IMR-90 (cell line): ENCODE measurements around the gene ECE2. TPM values are rescaled to one million over a fixed set of nuclear protein-coding genes. Genes with fewer than 3 reads are reported as not detected.

ENCODE experiments used
- ATAC-seq: fragments of 200-7000 bp; cut with Tn5 transposase; 2 replicates; pipeline ENCODE4 v1.9.1; 2020; ENCODE audit warnings: low read depth, mild to moderate bottlenecking, moderate library complexity
- BruUV-seq: library from RNA; stranded (reverse); fragments of 400-500 nt; replicated peaks from 2 replicates; lab custom pipeline; 2021; lab: Mats Ljungman, UMichigan
- CTCF ChIA-PET: fragments of 300-600 bp; formaldehyde crosslinking; extraction: SDS; loops from one replicate; lab custom pipeline; 2021; ENCODE audit warnings: antibody characterized with exemption; lab: Yijun Ruan, JAX
- POLR2A ChIA-PET: fragments of 300-600 bp; sonication (Branson Sonifier 250); formaldehyde crosslinking; loops from one replicate; lab custom pipeline; 2022; ENCODE audit warnings: antibody characterized with exemption; ENCODE audit not compliant: unreplicated experiment; lab: Charles Lee
- DNase-seq: peaks from one replicate; pipeline ENCODE4 v3.0.0; 2013
- H2AFZ ChIP-seq: replicated peaks from 2 replicates; pipeline ENCODE3; 2013; ENCODE audit warnings: low read length, mild to moderate bottlenecking; ENCODE audit not compliant: poor library complexity
- H2AK5ac ChIP-seq: 2 replicates; pipeline ENCODE4 v1.6.1; 2013; ENCODE audit warnings: low read depth, low read length, inconsistent platforms
- H2AK9ac ChIP-seq: replicated peaks from 2 replicates; pipeline ENCODE3; 2013; ENCODE audit warnings: mild to moderate bottlenecking, low read depth, low read length, moderate library complexity; ENCODE audit not compliant: poor library complexity
- H2BK120ac ChIP-seq: 2 replicates; pipeline ENCODE4 v1.6.1; 2013; ENCODE audit warnings: low read depth, low read length, inconsistent platforms
- H2BK15ac ChIP-seq: 3 replicates; pipeline ENCODE4 v1.6.1; 2013; ENCODE audit warnings: low read depth, low read length, inconsistent platforms
- H2BK20ac ChIP-seq: 2 replicates; pipeline ENCODE4 v1.6.1; 2013; ENCODE audit warnings: low read depth, mild to moderate bottlenecking, inconsistent platforms, low read length, moderate library complexity
- H2BK5ac ChIP-seq: 2 replicates; pipeline ENCODE4 v1.6.1; 2013; ENCODE audit warnings: mild to moderate bottlenecking, low read depth, low read length, inconsistent platforms; ENCODE audit not compliant: poor library complexity, severe bottlenecking
- H3K14ac ChIP-seq: replicated peaks from 2 replicates; pipeline ENCODE4 v1.6.1; 2013; ENCODE audit warnings: low read depth, low read length, inconsistent platforms
- H3K18ac ChIP-seq: 2 replicates; pipeline ENCODE4 v1.6.1; 2013; ENCODE audit warnings: low read depth, low read length, control low read depth
- H3K23ac ChIP-seq: 2 replicates; pipeline ENCODE4 v1.6.1; 2013; ENCODE audit warnings: low read depth, low read length, inconsistent platforms
- H3K27ac ChIP-seq: 2 replicates; pipeline ENCODE4 v1.5.1; 2013; ENCODE audit warnings: mild to moderate bottlenecking, control low read depth, low read length; ENCODE audit not compliant: insufficient read depth
- H3K27me3 ChIP-seq: 2 replicates; pipeline ENCODE4 v1.6.1; 2013; ENCODE audit warnings: low read length; ENCODE audit not compliant: control insufficient read depth, insufficient read depth
- H3K36me3 ChIP-seq: 2 replicates; pipeline ENCODE4 v1.6.1; 2013; ENCODE audit warnings: low read length, mixed read lengths; ENCODE audit not compliant: control insufficient read depth, insufficient read depth
- H3K4ac ChIP-seq: 2 replicates; pipeline ENCODE4 v1.6.1; 2013; ENCODE audit warnings: low read depth, low read length, inconsistent platforms
- H3K4me1 ChIP-seq: 2 replicates; pipeline ENCODE4 v1.6.1; 2013; ENCODE audit warnings: low read length, mixed read lengths; ENCODE audit not compliant: control insufficient read depth, insufficient read depth
- H3K4me2 ChIP-seq: 2 replicates; pipeline ENCODE4 v1.6.1; 2013; ENCODE audit warnings: low read depth, mild to moderate bottlenecking, control low read depth, low read length, moderate library complexity
- H3K4me3 ChIP-seq: 2 replicates; pipeline ENCODE4 v1.5.1; 2013; ENCODE audit warnings: low read depth, mild to moderate bottlenecking, control low read depth, low read length, moderate library complexity; ENCODE audit not compliant: insufficient read depth
- H3K56ac ChIP-seq: 2 replicates; pipeline ENCODE4 v1.6.1; 2013; ENCODE audit warnings: low read length, inconsistent platforms; ENCODE audit not compliant: insufficient read depth; ENCODE audit errors: extremely low read depth
- H3K79me1 ChIP-seq, 2 experiments: 2 replicates each; pipeline ENCODE4 v1.6.1; 2013; ENCODE audit warnings: low read length in 2 of 2, inconsistent platforms in 1 of 2, low read depth in 1 of 2
- H3K9ac ChIP-seq: 2 replicates; pipeline ENCODE4 v1.6.1; 2013; ENCODE audit warnings: low read depth, low read length, control low read depth
- H3K9me1 ChIP-seq: 2 replicates; pipeline ENCODE4 v1.6.1; 2013; ENCODE audit warnings: low read length, inconsistent platforms; ENCODE audit not compliant: insufficient read depth
- H3K9me3 ChIP-seq: 2 replicates; pipeline ENCODE4 v1.6.1; 2013; ENCODE audit warnings: low read length; ENCODE audit not compliant: control insufficient read depth, insufficient read depth
- H4K20me1 ChIP-seq: 2 replicates; pipeline ENCODE4 v1.6.1; 2013; ENCODE audit warnings: low read length, inconsistent platforms; ENCODE audit not compliant: insufficient read depth
- H4K5ac ChIP-seq: 2 replicates; pipeline ENCODE4 v1.6.1; 2013; ENCODE audit warnings: mild to moderate bottlenecking, low read depth, low read length, control low read depth
- H4K8ac ChIP-seq, 2 experiments: 2 replicates each; pipeline ENCODE4 v1.6.1; 2013; ENCODE audit warnings: low read depth in 2 of 2, low read length in 2 of 2, control low read depth in 1 of 2, inconsistent platforms in 1 of 2
- H4K91ac ChIP-seq: 2 replicates; pipeline ENCODE4 v1.6.1; 2013; ENCODE audit warnings: low read depth, low read length, inconsistent platforms; ENCODE audit not compliant: insufficient read depth
- FOS ChIP-seq: fragments of 150-350 bp; IDR thresholded peaks from 2 replicates; pipeline ENCODE4 v1.6.1; 2016; ENCODE audit warnings: low read depth, low read length
- MAZ ChIP-seq: IDR thresholded peaks from 2 replicates; pipeline ENCODE4 v1.6.1; 2012; ENCODE audit warnings: low read depth, mild to moderate bottlenecking, low read length, improper control_type of control experiment, moderate library complexity, borderline replicate concordance
- NFE2L2 ChIP-seq: fragments of 150-350 bp; IDR thresholded peaks from 2 replicates; pipeline ENCODE4 v1.6.1; 2016; ENCODE audit warnings: low read depth, mild to moderate bottlenecking, low read length
- RAD21 ChIP-seq: IDR thresholded peaks from 2 replicates; pipeline ENCODE4 v1.6.1; 2012; ENCODE audit warnings: low read length, improper control_type of control experiment
- USF2 ChIP-seq: fragments of 150-350 bp; IDR thresholded peaks from 2 replicates; pipeline ENCODE4 v1.6.1; 2017; ENCODE audit warnings: mild to moderate bottlenecking, antibody characterized with exemption, low read length, low read depth
- WGBS, 2 experiments: methylation state at CpG; one replicate each; pipeline versions ENCODE4 v1.1.5 to v1.1.7; 2013; ENCODE audit warnings: missing lambda C conversion rate in 2 of 2; ENCODE audit not compliant: insufficient read length in 1 of 2; ENCODE audit errors: extremely low coverage in 2 of 2; 5-methylcytosine and 5-hydroxymethylcytosine counted together
- dilution Hi-C: fragments of 300-500 bp; cut with HindIII; formaldehyde crosslinking; loops from one replicate; pipeline ENCODE4 v1.14.3; 2018; ENCODE audit warnings: low sequenced_read_pairs; ENCODE audit not compliant: unreplicated experiment
- in situ Hi-C: fragments of 300-500 bp; cut with MboI; formaldehyde crosslinking; loops from 3 replicates; pipeline ENCODE4 v1.14.3; 2019; ENCODE audit warnings: low sequenced_read_pairs, inconsistent platforms, mixed read lengths
- intact Hi-C: fragments of 100-400 bp; cut with micrococcal nuclease; formaldehyde crosslinking; loops from 2 replicates; pipeline ENCODE4 v1.10.0; 2022
- polyA plus RNA-seq, 3 experiments: library from polyadenylated mRNA; depleted of rRNA; stranded (reverse); fragments of >200 nt; gene quantifications; 2 replicates each; pipeline ENCODE4 v1.2.3, GENCODE V29; 2012; ENCODE audit warnings: low replicate concordance in 1 of 3
- total RNA-seq: library from RNA; depleted of rRNA; stranded (reverse); fragments of >200 nt; gene quantifications from 2 replicates; pipeline ENCODE4 v1.2.3, GENCODE V29; 2012

The ECE2 gene
- total and polyA plus RNA-seq, 2 of the 4 experiments (the other 2 are of a cell fraction): not detected

GRCh38 chr3:184328516-184328915 is 52.7 kb downstream of the ECE2 start:
- Histone ChIP-seq H3K4me2 (no peak overlapping the region), H3K36me3 (peaks cover 85% of the 10 kb centered on the region), H3K9me1 (peaks cover 31% of the 10 kb centered on the region), H4K20me1 (peaks cover 65% of the 10 kb centered on the region), H3K27me3 (no peaks in the 10 kb centered on the region), H3K56ac (no peak overlapping the region), H3K18ac (no peak overlapping the region), H3K27ac (no peak overlapping the region), H4K8ac (no peak overlapping the region), H2BK15ac (no peak overlapping the region), H2BK20ac (no peak overlapping the region), H4K5ac (no peak overlapping the region), H3K79me1 (peaks cover 29 to 77% of the 10 kb centered on the region in 2 experiments), H3K14ac (no peak overlapping the region), H2AK5ac (no peak overlapping the region), H3K4me1 (peaks cover 13% of the 10 kb centered on the region), H2BK120ac (no peak overlapping the region), H3K4ac (no peak overlapping the region), H4K91ac (no peak overlapping the region), H2AFZ (no peak overlapping the region), H3K4me3 (no peak overlapping the region), H2AK9ac (peak overlapping the region; percentile 52), H3K23ac (no peak overlapping the region), H3K9me3 (no peaks in the 10 kb centered on the region), H2BK5ac (no peak overlapping the region), H3K9ac (no peak overlapping the region)
- DNase-seq (no peak), ATAC-seq (no peak)
- in situ Hi-C loops (no loop called here), dilution Hi-C loops (no loop called here), intact Hi-C loops (no loop called here)
- TF ChIP-seq RAD21 (no peak), USF2 (no peak), MAZ (no peak), FOS (no peak), NFE2L2 (no peak)
- ChIA-PET CTCF (no interaction called here), POLR2A (interaction anchor here (0.7 kb wide), 1 partner anchor 9 kb away, joined by 3 read pairs; no protein-coding TSS in a partner anchor)
- BruUV-seq: no TSS peak
- WGBS, 2 experiments: 67% methylated on average over 3 of the region's 3 CpGs; no CpG with 5 or more reads in 1 of the 2 experiments
